EH (cell line): ENCODE data around the gene RANGRF.
"Not testable (repeated sequence)": the region's sequence is repeated elsewhere in the genome, so short reads cannot be mapped to it uniquely, and the experiment has no call there.

ENCODE experiments used
- DNase-seq: peaks from one replicate; pipeline ENCODE4 v3.0.0-alpha.2; 2015; ENCODE audit warnings: low read depth

Gene RANGRF

GRCh38 chr17:8288336-8289102, at the start of gene RANGRF:
RANGRF (plus strand) TSS chr17:8288670; CDS start chr17:8288789, 119 bp downstream.
- DNase-seq: peak; percentile 85

GRCh38 chr17:8243827-8244226, 44.6 kb upstream of the RANGRF start:
- no peak for DNase-seq

- DNase-seq: no peak
Observed at GRCh38 chr17:8244768-8245167, 43.7 kb upstream of the RANGRF start.

GRCh38 chr17:8248751-8249607, 39.5 kb upstream of the RANGRF start, which contains the start of gene PFAS:
PFAS (plus strand) TSS chr17:8249289; CDS start chr17:8253938, 4,649 bp downstream.
- DNase-seq: peak; percentile 89

- no peak for DNase-seq
Observed at GRCh38 chr17:8249621-8250500, 38.6 kb upstream of the RANGRF start.

- DNase-seq: not testable (repeated sequence)
Observed at GRCh38 chr17:8251411-8251810, 37.1 kb upstream of the RANGRF start.

- peak; percentile 42 for DNase-seq
Observed at GRCh38 chr17:8253801-8254200, 34.7 kb upstream of the RANGRF start.

GRCh38 chr17:8254881-8255280, 33.6 kb upstream of the RANGRF start:
- DNase-seq: no peak

GRCh38 chr17:8255499-8255898, 33.0 kb upstream of the RANGRF start:
- DNase-seq: peak; percentile 2

GRCh38 chr17:8256291-8256690, 32.2 kb upstream of the RANGRF start:
- DNase-seq: no peak

- no peak for DNase-seq
Observed at GRCh38 chr17:8256691-8257090, 31.8 kb upstream of the RANGRF start.

- no peak for DNase-seq
Observed at GRCh38 chr17:8257801-8258200, 30.7 kb upstream of the RANGRF start.

GRCh38 chr17:8264320-8264719, 24.1 kb upstream of the RANGRF start:
- no peak for DNase-seq

GRCh38 chr17:8264836-8265542, 23.5 kb upstream of the RANGRF start:
- no peak for DNase-seq

- no peak for DNase-seq
Observed at GRCh38 chr17:8266648-8267479, 21.6 kb upstream of the RANGRF start.

- DNase-seq: no peak
Observed at GRCh38 chr17:8267480-8268147, 20.9 kb upstream of the RANGRF start.

GRCh38 chr17:8268550-8269298, 19.7 kb upstream of the RANGRF start:
- no peak for DNase-seq

- no peak for DNase-seq
Observed at GRCh38 chr17:8272421-8272820, 16.0 kb upstream of the RANGRF start.

GRCh38 chr17:8273884-8274444, 14.5 kb upstream of the RANGRF start:
- DNase-seq: no peak
